Caco-2 (cell line): ENCODE measurements around the gene GUSB. TPM values are rescaled to one million over a fixed set of nuclear protein-coding genes. Genes with fewer than 3 reads are reported as not detected.

Experiments used
- BruUV-seq: library from RNA; stranded (reverse); fragments of 400-500 nt; replicated peaks from 2 replicates; lab custom pipeline; 2021; lab: Mats Ljungman, UMichigan
- CTCF ChIA-PET: fragments of 300-600 bp; sonication (Branson Sonifier 250); formaldehyde crosslinking; loops from one replicate; lab custom pipeline; 2022; ENCODE audit warnings: antibody characterized with exemption; lab: Charles Lee
- POLR2A ChIA-PET: fragments of 300-600 bp; sonication (Branson Sonifier 250); formaldehyde crosslinking; loops from one replicate; lab custom pipeline; 2022; ENCODE audit warnings: antibody characterized with exemption; lab: Charles Lee
- DNase-seq, 2 experiments: peaks; one replicate each; pipeline versions ENCODE4 v3.0.0 to v3.0.0-alpha.2; 2020 to 2022
- H3K27me3 ChIP-seq: replicated peaks from 2 replicates; pipeline ENCODE4 v1.6.0; 2011; ENCODE audit warnings: low read length; ENCODE audit not compliant: control insufficient read depth, insufficient read depth
- H3K36me3 ChIP-seq: 2 replicates; pipeline ENCODE4 v1.5.1; 2011; ENCODE audit warnings: low read length; ENCODE audit not compliant: control insufficient read depth, insufficient read depth
- H3K4me1 ChIP-seq: fragments of 250-450 bp; sonication (Bioruptor Pico); 2 replicates; pipeline ENCODE4 v1.5.1; 2020; ENCODE audit warnings: mild to moderate bottlenecking
- H3K4me3 ChIP-seq: 2 replicates; pipeline ENCODE4 v1.5.1; 2011; ENCODE audit warnings: low read depth, mild to moderate bottlenecking, control low read depth, low read length
- H3K9me3 ChIP-seq: fragments of 250-450 bp; sonication (Bioruptor Pico); 2 replicates; pipeline ENCODE4 v1.5.1; 2020; ENCODE audit warnings: mild to moderate bottlenecking, moderate library complexity
- H3K27ac Mint-ChIP-seq: one replicate; pipeline ENCODE4 v1.8.0; 2022; ENCODE audit warnings: mixed read lengths; ENCODE audit not compliant: unreplicated experiment
- H3K27me3 Mint-ChIP-seq: one replicate; pipeline ENCODE4 v1.8.0; 2022; ENCODE audit warnings: mixed read lengths; ENCODE audit not compliant: insufficient read depth, unreplicated experiment
- H3K36me3 Mint-ChIP-seq: one replicate; pipeline ENCODE4 v1.8.0; 2022; ENCODE audit warnings: mild to moderate bottlenecking, mixed read lengths; ENCODE audit not compliant: insufficient read depth, unreplicated experiment
- H3K4me1 Mint-ChIP-seq: one replicate; pipeline ENCODE4 v1.8.0; 2022; ENCODE audit warnings: low read depth, mixed read lengths; ENCODE audit not compliant: unreplicated experiment
- H3K4me3 Mint-ChIP-seq: one replicate; pipeline ENCODE4 v1.8.0; 2022; ENCODE audit warnings: mild to moderate bottlenecking, moderate library complexity, mixed read lengths; ENCODE audit not compliant: unreplicated experiment
- H3K9me3 Mint-ChIP-seq: one replicate; pipeline ENCODE4 v1.8.0; 2022; ENCODE audit warnings: mixed read lengths; ENCODE audit not compliant: unreplicated experiment
- intact Hi-C: fragments of 100-400 bp; cut with micrococcal nuclease; formaldehyde crosslinking; loops from one replicate; pipeline ENCODE4 v1.10.0; 2022; ENCODE audit not compliant: unreplicated experiment
- total RNA-seq: library from RNA; stranded (reverse); gene quantifications from 2 replicates; pipeline ENCODE4 v1.2.3, GENCODE V29; 2022
- TF ChIP-seq, protein P1 (sequence below), 2 experiments: fragments of 200-600 bp in 1 of 2; IDR thresholded peaks; 1 replicate in 1 of 2; 2 replicates in 1 of 2; pipeline versions ENCODE4 v1.5.1 to v1.8.0; 2011 to 2022; ENCODE audit warnings: antibody characterized with exemption in 1 of 2, control low read depth in 1 of 2, inconsistent platforms in 1 of 2, low read depth in 1 of 2, low read length in 1 of 2, mild to moderate bottlenecking in 1 of 2, moderate library complexity in 1 of 2; ENCODE audit not compliant: insufficient read depth in 1 of 2, severe bottlenecking in 1 of 2, unreplicated experiment in 1 of 2

GUSB gene
- total RNA-seq, 1 experiment from 2014 or later, result 71.3 TPM

DNA sequence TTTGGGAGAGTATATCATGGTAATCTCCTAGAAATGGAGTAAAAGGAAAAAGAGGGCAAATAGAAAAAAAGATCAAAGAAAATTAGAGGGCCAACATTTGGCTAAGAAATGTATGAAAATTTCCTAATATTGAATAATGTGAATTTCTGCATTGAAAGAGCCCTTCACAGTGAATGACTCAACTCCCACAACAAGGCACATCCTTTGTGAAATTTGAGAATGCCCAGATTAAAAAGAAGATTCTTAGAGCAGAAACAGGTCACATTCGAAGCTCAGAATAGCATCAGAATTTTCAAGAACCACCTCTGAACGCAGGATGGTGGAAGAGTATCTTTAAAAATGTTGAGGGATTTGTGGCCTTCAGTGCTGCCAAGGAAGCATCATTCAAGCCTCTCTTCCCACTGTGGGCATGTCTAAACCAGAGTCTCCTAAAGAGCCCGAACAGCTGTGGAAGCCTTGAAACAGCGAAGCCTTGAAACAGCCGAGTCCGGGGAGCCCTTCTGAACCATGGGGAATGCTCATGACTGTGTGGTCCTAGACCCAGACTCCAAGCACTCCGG lies 43.6 kb downstream of the GUSB start:
- POLR2A ChIA-PET, result no interaction called here
- H3K27me3 ChIP-seq, result no peaks in the 10 kb centered on the region
- no TSS peak for BruUV-seq
- no peak overlapping the region for H3K27ac Mint-ChIP-seq
- no peaks in the 10 kb centered on the region for H3K36me3 ChIP-seq
- no peak overlapping the region for H3K4me3 Mint-ChIP-seq
- no peaks in the 10 kb centered on the region for H3K9me3 Mint-ChIP-seq
- H3K27me3 Mint-ChIP-seq, result no peaks in the 10 kb centered on the region
- H3K4me1 ChIP-seq, result no peaks in the 10 kb centered on the region
- H3K4me3 ChIP-seq, result no peak overlapping the region
- CTCF ChIA-PET, result no interaction called here
- H3K36me3 Mint-ChIP-seq, result peaks cover 8% of the 10 kb centered on the region
- DNase-seq, result no peak
- H3K4me1 Mint-ChIP-seq, result no peaks in the 10 kb centered on the region
- H3K9me3 ChIP-seq, result no peaks in the 10 kb centered on the region
- intact Hi-C loops, result no loop called here
- TF ChIP-seq, protein P1, sequence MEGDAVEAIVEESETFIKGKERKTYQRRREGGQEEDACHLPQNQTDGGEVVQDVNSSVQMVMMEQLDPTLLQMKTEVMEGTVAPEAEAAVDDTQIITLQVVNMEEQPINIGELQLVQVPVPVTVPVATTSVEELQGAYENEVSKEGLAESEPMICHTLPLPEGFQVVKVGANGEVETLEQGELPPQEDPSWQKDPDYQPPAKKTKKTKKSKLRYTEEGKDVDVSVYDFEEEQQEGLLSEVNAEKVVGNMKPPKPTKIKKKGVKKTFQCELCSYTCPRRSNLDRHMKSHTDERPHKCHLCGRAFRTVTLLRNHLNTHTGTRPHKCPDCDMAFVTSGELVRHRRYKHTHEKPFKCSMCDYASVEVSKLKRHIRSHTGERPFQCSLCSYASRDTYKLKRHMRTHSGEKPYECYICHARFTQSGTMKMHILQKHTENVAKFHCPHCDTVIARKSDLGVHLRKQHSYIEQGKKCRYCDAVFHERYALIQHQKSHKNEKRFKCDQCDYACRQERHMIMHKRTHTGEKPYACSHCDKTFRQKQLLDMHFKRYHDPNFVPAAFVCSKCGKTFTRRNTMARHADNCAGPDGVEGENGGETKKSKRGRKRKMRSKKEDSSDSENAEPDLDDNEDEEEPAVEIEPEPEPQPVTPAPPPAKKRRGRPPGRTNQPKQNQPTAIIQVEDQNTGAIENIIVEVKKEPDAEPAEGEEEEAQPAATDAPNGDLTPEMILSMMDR (IDR thresholded peaks at IDR 0.05; ENCODE audit: insufficient read depth in 1 of 2, low read depth in 1 of 2, low read length in 1 of 2, severe bottlenecking in 1 of 2, unreplicated experiment in 1 of 2), result no peak

DNA sequence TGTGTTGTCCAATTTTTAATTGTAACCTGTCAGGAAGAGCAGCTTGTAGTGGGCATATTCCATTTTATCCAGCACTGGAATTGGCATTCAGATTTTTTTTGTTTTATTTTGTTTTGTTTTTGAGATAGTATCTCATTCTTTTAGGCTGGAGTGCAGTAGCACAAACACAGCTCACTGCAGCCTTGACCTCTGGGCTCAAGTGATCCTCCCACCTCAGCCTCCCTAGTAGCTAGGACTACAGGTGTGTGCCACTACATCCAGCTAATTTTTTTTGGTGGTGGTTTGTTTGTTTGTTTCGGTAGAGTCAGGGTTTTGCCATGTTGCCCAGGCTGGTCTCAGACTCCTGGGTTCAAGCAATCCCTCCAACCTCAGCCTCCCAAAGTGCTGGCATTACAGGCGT lies 44.7 kb downstream of the GUSB start:
- TF ChIP-seq, protein P1 (IDR thresholded peaks at IDR 0.05; ENCODE audit: insufficient read depth in 1 of 2, low read depth in 1 of 2, low read length in 1 of 2, severe bottlenecking in 1 of 2, unreplicated experiment in 1 of 2), result no peak
- H3K9me3 Mint-ChIP-seq, result no peaks in the 10 kb centered on the region
- H3K27me3 Mint-ChIP-seq, result no peaks in the 10 kb centered on the region
- H3K4me1 ChIP-seq, result no peaks in the 10 kb centered on the region
- H3K27me3 ChIP-seq, result no peaks in the 10 kb centered on the region
- DNase-seq, result no peak
- no TSS peak for BruUV-seq
- H3K4me3 Mint-ChIP-seq, result no peak overlapping the region
- CTCF ChIA-PET, result no interaction called here
- peaks cover 8% of the 10 kb centered on the region for H3K36me3 Mint-ChIP-seq
- POLR2A ChIA-PET, result no interaction called here
- no peaks in the 10 kb centered on the region for H3K36me3 ChIP-seq
- H3K27ac Mint-ChIP-seq, result no peak overlapping the region
- H3K4me3 ChIP-seq, result no peak overlapping the region
- intact Hi-C loops, result no loop called here
- no peaks in the 10 kb centered on the region for H3K4me1 Mint-ChIP-seq
- H3K9me3 ChIP-seq, result no peaks in the 10 kb centered on the region

DNA sequence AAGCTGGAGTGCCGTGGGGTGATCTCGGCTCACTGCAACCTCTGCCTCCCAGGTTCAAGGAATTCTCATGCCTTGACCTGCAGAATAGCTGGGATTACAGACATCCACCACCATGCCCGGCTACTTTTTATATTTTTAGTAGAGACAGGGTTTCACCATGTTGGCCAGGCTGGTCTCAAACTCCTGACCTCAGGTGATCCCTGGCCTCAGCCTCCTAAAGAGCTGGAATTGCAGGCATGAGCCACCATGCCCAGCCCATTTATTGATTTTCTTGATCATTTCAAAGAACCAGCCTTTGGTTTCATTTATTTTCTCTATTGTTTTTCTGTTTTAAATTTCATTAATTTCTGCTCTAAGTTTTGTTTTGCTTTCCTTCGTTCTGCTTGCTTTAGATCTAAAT lies 50.3 kb downstream of the GUSB start:
- Histone ChIP-seq H3K4me3 (no peak overlapping the region), H3K9me3 (no peaks in the 10 kb centered on the region), H3K27me3 (no peaks in the 10 kb centered on the region), H3K4me1 (peaks cover 21% of the 10 kb centered on the region), H3K36me3 (no peaks in the 10 kb centered on the region)
- BruUV-seq, result no TSS peak
- Mint-ChIP-seq H3K4me3 (no peak overlapping the region), H3K36me3 (no peaks in the 10 kb centered on the region), H3K27ac (no peak overlapping the region), H3K27me3 (no peaks in the 10 kb centered on the region), H3K9me3 (no peaks in the 10 kb centered on the region), H3K4me1 (no peaks in the 10 kb centered on the region)
- POLR2A ChIA-PET, result interaction anchor here (0.6 kb wide), 1 partner anchor 762 kb away, joined by 8 read pairs; no protein-coding TSS in a partner anchor
- DNase-seq, result no peak
- TF ChIP-seq, protein P1 (IDR thresholded peaks at IDR 0.05; ENCODE audit: insufficient read depth in 1 of 2, low read depth in 1 of 2, low read length in 1 of 2, severe bottlenecking in 1 of 2, unreplicated experiment in 1 of 2), result no peak
- CTCF ChIA-PET, result interaction anchor here (0.6 kb wide), 1 partner anchor 15 kb away, joined by 3 read pairs; no protein-coding TSS in a partner anchor
- intact Hi-C loops, result no loop called here
